Suprapubic skin (tissue), 4 donors: Measurements from ENCODE around the gene LEKR1.

Experiments
- POLR2A ChIP-seq, 2 donors: fragments of 450-650 bp; IDR thresholded peaks; one replicate each; pipeline ENCODE4 v1.6.1; 2017; ENCODE audit warnings: antibody characterized with exemption in 2 of 2, mild to moderate bottlenecking in 2 of 2, moderate library complexity in 2 of 2
- POLR2AphosphoS5 ChIP-seq, 3 donors: sonication (generic); formaldehyde crosslinking; IDR thresholded peaks; one replicate each; pipeline ENCODE4 v1.6.1; 2017; ENCODE audit warnings: antibody characterized with exemption in 3 of 3
- TF ChIP-seq, protein P1 (sequence below), 2 donors: fragments of 200-600 bp in 1 of 2; fragments of 450-650 bp in 1 of 2; sonication (generic) in 1 of 2; IDR thresholded peaks; one replicate each; pipeline ENCODE4 v1.5.1; 2016 to 2019; ENCODE audit warnings: antibody characterized with exemption in 2 of 2, mild to moderate bottlenecking in 1 of 2, moderate library complexity in 1 of 2

DNA sequence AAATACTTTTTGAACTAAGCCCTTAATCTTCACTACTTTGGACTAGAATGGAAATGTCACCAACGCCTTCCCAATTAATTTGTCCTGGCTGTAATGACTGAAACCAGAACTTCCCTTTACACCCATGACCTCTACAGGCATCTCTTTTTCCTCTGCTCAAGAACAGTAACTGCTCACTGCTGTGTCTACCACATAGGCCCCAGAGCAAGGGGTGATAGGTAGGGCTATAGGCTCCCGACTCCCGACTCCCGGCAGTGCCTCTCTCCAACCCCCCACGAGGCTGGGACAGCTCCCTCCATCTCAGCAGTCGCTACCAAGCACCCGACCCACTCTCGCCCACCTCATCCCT, 384 bp upstream of the LEKR1 start:
- TF ChIP-seq POLR2A (IDR thresholded peaks at IDR 0.05) = no peak
- TF ChIP-seq, protein P1, sequence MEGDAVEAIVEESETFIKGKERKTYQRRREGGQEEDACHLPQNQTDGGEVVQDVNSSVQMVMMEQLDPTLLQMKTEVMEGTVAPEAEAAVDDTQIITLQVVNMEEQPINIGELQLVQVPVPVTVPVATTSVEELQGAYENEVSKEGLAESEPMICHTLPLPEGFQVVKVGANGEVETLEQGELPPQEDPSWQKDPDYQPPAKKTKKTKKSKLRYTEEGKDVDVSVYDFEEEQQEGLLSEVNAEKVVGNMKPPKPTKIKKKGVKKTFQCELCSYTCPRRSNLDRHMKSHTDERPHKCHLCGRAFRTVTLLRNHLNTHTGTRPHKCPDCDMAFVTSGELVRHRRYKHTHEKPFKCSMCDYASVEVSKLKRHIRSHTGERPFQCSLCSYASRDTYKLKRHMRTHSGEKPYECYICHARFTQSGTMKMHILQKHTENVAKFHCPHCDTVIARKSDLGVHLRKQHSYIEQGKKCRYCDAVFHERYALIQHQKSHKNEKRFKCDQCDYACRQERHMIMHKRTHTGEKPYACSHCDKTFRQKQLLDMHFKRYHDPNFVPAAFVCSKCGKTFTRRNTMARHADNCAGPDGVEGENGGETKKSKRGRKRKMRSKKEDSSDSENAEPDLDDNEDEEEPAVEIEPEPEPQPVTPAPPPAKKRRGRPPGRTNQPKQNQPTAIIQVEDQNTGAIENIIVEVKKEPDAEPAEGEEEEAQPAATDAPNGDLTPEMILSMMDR (IDR thresholded peaks at IDR 0.05) = no peak
- no peak for TF ChIP-seq POLR2AphosphoS5 (IDR thresholded peaks at IDR 0.05)
